MM.1S (cell line): ENCODE measurements around the gene EFCAB12.

Experiments used
- DNase-seq: peaks from one replicate; pipeline ENCODE4 v3.0.0-alpha.2; 2015
- H2AFZ ChIP-seq: fragments of 300-600 bp; sonication (generic); 2 replicates; pipeline ENCODE4 v1.6.0; 2016; ENCODE audit warnings: antibody characterized with exemption, low read length
- H3F3A ChIP-seq: fragments of 300-600 bp; sonication (generic); 2 replicates; pipeline ENCODE4 v1.6.1; 2016; ENCODE audit warnings: mild to moderate bottlenecking, antibody characterized with exemption, low read length, moderate library complexity, mixed read lengths; ENCODE audit not compliant: insufficient read depth
- H3K27ac ChIP-seq: fragments of 300-600 bp; sonication (generic); 2 replicates; pipeline ENCODE4 v1.5.1; 2016; ENCODE audit warnings: mild to moderate bottlenecking, low read length
- H3K27me3 ChIP-seq: fragments of 300-600 bp; sonication (generic); replicated peaks from 2 replicates; pipeline ENCODE4 v1.6.0; 2016; ENCODE audit warnings: low read length; ENCODE audit not compliant: insufficient read depth
- H3K36me3 ChIP-seq: fragments of 300-600 bp; sonication (generic); replicated peaks from 2 replicates; pipeline ENCODE4 v1.6.1; 2016; ENCODE audit warnings: mild to moderate bottlenecking, low read length, mixed read lengths; ENCODE audit not compliant: insufficient read depth
- H3K4me1 ChIP-seq: fragments of 300-600 bp; sonication (generic); 2 replicates; pipeline ENCODE4 v1.6.1; 2016; ENCODE audit warnings: low read length, mixed read lengths
- H3K4me2 ChIP-seq: fragments of 300-600 bp; sonication (generic); 2 replicates; pipeline ENCODE4 v1.6.0; 2016; ENCODE audit warnings: low read depth, low read length
- H3K4me3 ChIP-seq: fragments of 300-600 bp; sonication (generic); 2 replicates; pipeline ENCODE4 v1.5.1; 2016; ENCODE audit warnings: low read length, mixed read lengths
- H3K79me2 ChIP-seq: fragments of 300-600 bp; sonication (generic); 2 replicates; pipeline ENCODE4 v1.6.1; 2016; ENCODE audit warnings: mixed run types, low read length, mixed read lengths
- H3K9ac ChIP-seq: fragments of 300-600 bp; sonication (generic); 2 replicates; pipeline ENCODE4 v1.6.1; 2016; ENCODE audit warnings: low read length, mixed read lengths
- H3K9me2 ChIP-seq: fragments of 300-600 bp; sonication (generic); replicated peaks from 2 replicates; pipeline ENCODE4 v1.6.1; 2016; ENCODE audit warnings: mild to moderate bottlenecking, low read length, mixed read lengths; ENCODE audit not compliant: insufficient read depth
- H3K9me3 ChIP-seq: fragments of 300-600 bp; sonication (generic); replicated peaks from 2 replicates; pipeline ENCODE4 v1.6.1; 2016; ENCODE audit warnings: mild to moderate bottlenecking, low read length, mixed read lengths; ENCODE audit not compliant: insufficient read depth
- H4K20me1 ChIP-seq: fragments of 300-600 bp; sonication (generic); 2 replicates; pipeline ENCODE4 v1.6.1; 2016; ENCODE audit warnings: mild to moderate bottlenecking, low read length, moderate library complexity, mixed read lengths; ENCODE audit not compliant: insufficient read depth
- CTCF ChIP-seq: fragments of 300-600 bp; sonication (generic); IDR thresholded peaks from 2 replicates; pipeline ENCODE4 v1.5.1; 2016; ENCODE audit warnings: antibody characterized with exemption, low read length, mixed read lengths
- EZH2 ChIP-seq: fragments of 300-600 bp; sonication (generic); optimal IDR thresholded peaks from 2 replicates; pipeline ENCODE3; 2017; ENCODE audit warnings: low read depth, mild to moderate bottlenecking, antibody characterized with exemption, low read length, mixed read lengths
- EZH2phosphoT487 ChIP-seq: fragments of 300-600 bp; sonication (generic); IDR thresholded peaks from 2 replicates; pipeline ENCODE4 v1.6.1; 2018; ENCODE audit warnings: antibody characterized with exemption, low read length

Gene EFCAB12

GRCh38 chr3:129441782-129442181 is 13.3 kb upstream of the EFCAB12 start:
- H2AFZ ChIP-seq = no peak overlapping the region
- TF ChIP-seq EZH2phosphoT487 (no peak), EZH2 (no peak), CTCF (no peak)
- H3F3A ChIP-seq = peaks cover 21% of the 10 kb centered on the region
- H3K36me3 ChIP-seq = peaks cover 8% of the 10 kb centered on the region; the same call in 1 of the 2 replicates
- H3K9ac ChIP-seq = no peak overlapping the region; the same call in 1 of the 2 replicates
- peaks cover 22% of the 10 kb centered on the region for H3K4me1 ChIP-seq
- no peaks in the 10 kb centered on the region for H3K9me2 ChIP-seq
- peaks cover 49% of the 10 kb centered on the region for H3K79me2 ChIP-seq
- no peak overlapping the region for H3K27ac ChIP-seq
- H3K27me3 ChIP-seq = no peaks in the 10 kb centered on the region
- no peaks in the 10 kb centered on the region for H3K9me3 ChIP-seq
- no peak overlapping the region; the same call in 1 of the 2 replicates for H3K4me3 ChIP-seq
- H3K4me2 ChIP-seq = peak overlapping the region; percentile 89; the same call in 1 of the 2 replicates
- no peak for DNase-seq
- no peaks in the 10 kb centered on the region for H4K20me1 ChIP-seq

DNA sequence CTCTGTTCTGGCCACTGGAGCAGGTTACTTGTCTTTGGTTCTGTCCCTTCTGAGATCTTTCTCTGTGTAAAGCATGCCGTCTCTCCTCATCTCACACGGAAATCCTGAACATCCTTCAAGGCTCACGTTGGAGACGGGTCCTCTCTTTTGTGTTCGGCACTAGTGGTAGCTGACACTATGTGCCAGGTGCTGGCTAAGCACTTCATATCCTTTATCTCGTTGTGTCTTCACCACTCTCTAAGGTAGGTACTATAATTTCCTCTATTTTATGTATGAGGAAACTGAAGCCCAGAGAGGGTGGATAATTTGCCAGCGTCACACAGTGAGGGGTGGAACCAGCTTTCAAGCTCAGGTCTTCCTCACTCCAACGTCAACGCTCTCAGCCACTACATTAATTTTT is 12.8 kb upstream of the EFCAB12 start:
- peaks cover 28% of the 10 kb centered on the region for H3K4me1 ChIP-seq
- H3K9me3 ChIP-seq = no peaks in the 10 kb centered on the region
- peaks cover 54% of the 10 kb centered on the region for H3K79me2 ChIP-seq
- H2AFZ ChIP-seq = peak overlapping the region; percentile 54
- peaks cover 8% of the 10 kb centered on the region; the same call in 1 of the 2 replicates for H3K36me3 ChIP-seq
- no peaks in the 10 kb centered on the region for H3K27me3 ChIP-seq
- peak overlapping the region; percentile 83 for H3K4me3 ChIP-seq
- peak overlapping the region; percentile 86 for H3K9ac ChIP-seq
- H3K9me2 ChIP-seq = no peaks in the 10 kb centered on the region
- H3K4me2 ChIP-seq = peak overlapping the region; percentile 89
- no peak for DNase-seq
- H4K20me1 ChIP-seq = no peaks in the 10 kb centered on the region
- peak overlapping the region; percentile 92 for H3K27ac ChIP-seq
- TF ChIP-seq EZH2 = no peak
- TF ChIP-seq EZH2phosphoT487 = no peak
- TF ChIP-seq CTCF = no peak
- peaks cover 26% of the 10 kb centered on the region for H3F3A ChIP-seq

DNA sequence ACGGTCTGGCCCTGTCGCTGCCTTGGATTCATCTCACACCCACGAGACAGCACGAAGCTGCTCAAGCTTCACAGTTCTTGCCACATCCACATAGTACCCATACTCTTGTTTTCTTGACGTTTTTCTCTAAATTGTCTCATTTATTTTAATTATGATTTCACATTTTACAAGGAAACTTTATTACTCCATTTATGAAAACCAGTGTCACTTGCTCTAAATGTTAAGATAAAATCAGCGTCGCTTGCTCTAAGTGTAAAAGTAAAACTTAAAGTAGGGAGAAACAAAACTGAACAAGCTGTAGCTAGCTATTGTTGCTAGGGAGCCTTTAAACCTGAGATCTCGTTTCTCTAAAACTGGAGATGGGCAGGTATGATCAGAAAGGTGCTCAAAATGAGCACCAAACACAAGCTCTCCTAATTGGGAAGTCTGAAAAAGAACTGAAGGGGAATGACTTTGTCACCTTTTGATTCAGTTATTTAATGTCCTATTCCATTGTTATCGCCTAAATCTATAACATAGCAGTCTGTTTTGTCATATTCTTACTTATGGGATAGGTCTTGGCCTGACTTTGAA is 12.3 kb upstream of the EFCAB12 start:
- H3K9me2 ChIP-seq = no peaks in the 10 kb centered on the region
- peaks cover 26% of the 10 kb centered on the region for H3F3A ChIP-seq
- no peak for TF ChIP-seq EZH2phosphoT487
- TF ChIP-seq CTCF = no peak
- no peak for TF ChIP-seq EZH2
- H2AFZ ChIP-seq = peak overlapping the region; percentile 54
- peak overlapping the region; percentile 83 for H3K4me3 ChIP-seq
- H3K9ac ChIP-seq = peak overlapping the region; percentile 86
- no peaks in the 10 kb centered on the region for H3K9me3 ChIP-seq
- peaks cover 59% of the 10 kb centered on the region for H3K79me2 ChIP-seq
- no peaks in the 10 kb centered on the region for H3K27me3 ChIP-seq
- H3K4me2 ChIP-seq = peak overlapping the region; percentile 89
- H3K36me3 ChIP-seq = peaks cover 8% of the 10 kb centered on the region; the same call in 1 of the 2 replicates
- no peaks in the 10 kb centered on the region for H4K20me1 ChIP-seq
- DNase-seq = peak; percentile 27
- peak overlapping the region; percentile 92 for H3K27ac ChIP-seq
- H3K4me1 ChIP-seq = peaks cover 32% of the 10 kb centered on the region
